Dedifferentiated amniotic fluid mesenchymal stem cell (primary cell): ENCODE measurements around the gene CPS1.

Source experiments
- DNase-seq: peaks from one replicate; pipeline ENCODE4 v3.0.0-alpha.2; 2016; ENCODE audit errors: extremely low spot score

Gene CPS1

GRCh38 chr2:210606001-210606400 lies 49.6 kb downstream of the CPS1 start:
- no peak for DNase-seq

GRCh38 chr2:210611466-210611865 lies 55.1 kb downstream of the CPS1 start:
- DNase-seq: no peak

GRCh38 chr2:210616074-210616473 lies 59.7 kb downstream of the CPS1 start:
- no peak for DNase-seq

- DNase-seq: no peak
Observed at GRCh38 chr2:210617318-210617717, 60.9 kb downstream of the CPS1 start.

GRCh38 chr2:210617732-210618330 lies 61.4 kb downstream of the CPS1 start:
- DNase-seq: peak; percentile 61

- no peak for DNase-seq
Observed at GRCh38 chr2:210620456-210620855, 64.1 kb downstream of the CPS1 start.

GRCh38 chr2:210623506-210623905 lies 67.1 kb downstream of the CPS1 start:
- no peak for DNase-seq

- DNase-seq: no peak
Observed at GRCh38 chr2:210626849-210627248, 70.5 kb downstream of the CPS1 start.

- DNase-seq: no peak
Observed at GRCh38 chr2:210630873-210631560, 74.6 kb downstream of the CPS1 start.

GRCh38 chr2:210633699-210634098 lies 77.3 kb downstream of the CPS1 start:
- no peak for DNase-seq

- peak; percentile 22 for DNase-seq
Observed at GRCh38 chr2:210635257-210635656, 78.9 kb downstream of the CPS1 start.

GRCh38 chr2:210642333-210642732 lies 85.9 kb downstream of the CPS1 start:
- no peak for DNase-seq

- no peak for DNase-seq
Observed at GRCh38 chr2:210647151-210647550, 90.8 kb downstream of the CPS1 start.

GRCh38 chr2:210654091-210654490 lies 97.7 kb downstream of the CPS1 start:
- no peak for DNase-seq

GRCh38 chr2:210655229-210655975 lies 99.0 kb downstream of the CPS1 start:
- DNase-seq: no peak

- no peak for DNase-seq
Observed at GRCh38 chr2:210657874-210658273, 101.5 kb downstream of the CPS1 start.

GRCh38 chr2:210660751-210661150 lies 104.4 kb downstream of the CPS1 start:
- no peak for DNase-seq

GRCh38 chr2:210662560-210662959 lies 106.2 kb downstream of the CPS1 start:
- DNase-seq: no peak

GRCh38 chr2:210663631-210664089 lies 107.3 kb downstream of the CPS1 start:
- DNase-seq: no peak

GRCh38 chr2:210667711-210668110 lies 111.3 kb downstream of the CPS1 start:
- no peak for DNase-seq

- no peak for DNase-seq
Observed at GRCh38 chr2:210671065-210671464, 114.7 kb downstream of the CPS1 start.

- DNase-seq: no peak
Observed at GRCh38 chr2:210673117-210673516, 116.7 kb downstream of the CPS1 start.

- no peak for DNase-seq
Observed at GRCh38 chr2:210676067-210676466, 119.7 kb downstream of the CPS1 start.
